ENCODE results near the gene MYD88. TPM values are rescaled to one million over a fixed set of nuclear protein-coding genes. Genes with fewer than 3 reads are reported as not detected.

Gene MYD88
- total RNA-seq (2011; cell fraction: chromatin; rRNA removed; ENCODE audit: low replicate concordance) = 14.4 and 29.3 TPM in 2 replicates
- 19.7 and 21.7 TPM in 2 replicates for total RNA-seq (2011; cell fraction: nucleolus; rRNA removed)
- 17.0 and 17.3 TPM in 2 replicates for total RNA-seq (2011; cell fraction: nucleoplasm; rRNA removed)
- total RNA-seq (2014; rRNA removed) (13.3 and 25.3 TPM in 2 replicates), total RNA-seq (2014; rRNA removed; fragmentation: Illumina TruSeq; extraction: Trizol) (3.2 and 3.3 TPM in 2 replicates), total RNA-seq (2015; rRNA removed; fragmentation: Illumina TruSeq; extraction: Trizol) (4.1 and 5.0 TPM in 2 replicates), total RNA-seq (2021) (33.0 and 33.1 TPM in 2 replicates), polyA plus RNA-seq (2011; rRNA removed) (37.6 and 37.8 TPM in 2 replicates), polyA plus RNA-seq (2014; fragmentation: Illumina TruSeq; extraction: Trizol) (39.2 and 47.3 TPM in 2 replicates), polyA plus RNA-seq (2014; fragmentation: Nextera tagmentation; extraction: Ambion mirVana) (10 to 100 TPM; 19.5 to 37.7 TPM), polyA plus RNA-seq (2014; rRNA removed) (27.6 and 37.7 TPM in 2 replicates), polyA minus RNA-seq (2011; rRNA and poly(A)+ RNA removed) (29.7 and 37.4 TPM in 2 replicates), Bru-seq, nascent RNA (percentile 83 among the genes with signal in this experiment), BruChase-seq, experiment 1, labeled RNA remaining after a 2-hour chase (percentile 76 among the genes with signal in this experiment), BruChase-seq, experiment 2, labeled RNA remaining after a 6-hour chase (percentile 82 among the genes with signal in this experiment)
- 45.5 and 50.8 TPM in 2 replicates for polyA plus RNA-seq (2011; cell fraction: cytosol; rRNA removed)
- polyA plus RNA-seq (2011; cell fraction: nucleus; rRNA removed) = 61.3 and 86.0 TPM in 2 replicates
- polyA plus RNA-seq (2012) = 32.0 and 43.5 TPM in 2 replicates
- polyA minus RNA-seq (2011; cell fraction: cytosol; rRNA and poly(A)+ RNA removed) = 21.7 and 26.8 TPM in 2 replicates
- 24.2 and 32.2 TPM in 2 replicates for polyA minus RNA-seq (2011; cell fraction: nucleus; rRNA and poly(A)+ RNA removed)
- long read RNA-seq, experiment 1, transcript MYD88-201 (5 exons, 2,850 nt) = major isoform, 103 of 145 reads
- long read RNA-seq, experiment 1, partial matches to known transcripts = 0 of 145 reads
- long read RNA-seq, experiment 1, other reads (novel, unspliced or antisense) = 32 of 145 reads
- long read RNA-seq, experiment 2, transcript MYD88-201 (5 exons, 2,850 nt) = major isoform, 23 of 45 reads
- long read RNA-seq, experiment 2, partial matches to known transcripts = 0 of 45 reads
- long read RNA-seq, experiment 2, other reads (novel, unspliced or antisense) = 15 of 45 reads
- long read RNA-seq, experiment 3, transcript MYD88-201 (5 exons, 2,850 nt) = major isoform, 26 of 35 reads
- long read RNA-seq, experiment 3, partial matches to known transcripts = 0 of 35 reads
- long read RNA-seq, experiment 3, other reads (novel, unspliced or antisense) = 9 of 35 reads

- H2AFZ ChIP-seq (ENCODE audit: low read depth, low read length) = peak within 1 kb of the TSS; percentile 99
- peak within 1 kb of the TSS; percentile 98 for H3K4me2 ChIP-seq (ENCODE audit: insufficient read depth, low read length)
- peaks cover 19 to 36% of the 10 kb centered on the region in 2 experiments; a peak in 4 of 5 replicates for H3K4me1 ChIP-seq (replicated peaks in 1 of 2; ENCODE audit: control insufficient read depth in 2 of 2, insufficient read depth in 2 of 2, low read length in 2 of 2)
- CTCF ChIA-PET (ENCODE audit: low intra/inter-chr PET ratio) = interaction anchor here (0.6 kb wide), 1 partner anchor 103 kb away, joined by 3 read pairs; no protein-coding TSS in a partner anchor
- in situ Hi-C loops (cut with MboI) = loop anchor here (10.0 kb wide), 2 partner anchors 206 to 336 kb away; partner anchors contain the start of gene XYLB
- FAIRE-seq (no peak), ATAC-seq (peak; percentile 72), DNase-seq (ENCODE audit: extremely low read depth in 1 of 4, low spot score in 3 of 4) (peak; percentile 73 to 87 (median 80))
- WGBS (ENCODE audit: insufficient coverage, low coverage, missing lambda C conversion rate) = 2% methylated on average over 64 of the region's 65 CpGs
- H3K27ac ChIP-seq (ENCODE audit: extremely low read depth, low read depth, low read length) = peak within 1 kb of the TSS; percentile 83
- intact Hi-C loops (cut with micrococcal nuclease) = loop anchor here (5.0 to 10.0 kb wide), 5 partner anchors 86 to 516 kb away; partner anchors contain the start of gene XYLB
- H3K9me3 ChIP-seq (replicated peaks; ENCODE audit: control insufficient read depth, insufficient read depth, low read depth, low read length) = no peaks in the 10 kb centered on the region
- no peaks in the 10 kb centered on the region for H3K9me1 ChIP-seq (ENCODE audit: control insufficient read depth, insufficient read depth, low read length)
- POLR2A ChIA-PET = interaction anchor here (0.7 to 5.0 kb wide), 4 partner anchors 9 to 492 kb away, joined by 3 to 55 read pairs (median 4); partner anchors contain the start of gene OXSR1
- H3K4me3 ChIP-seq = peak within 1 kb of the TSS; percentile 90
- peak within 1 kb of the TSS; percentile 79 to 97 for H3K9ac ChIP-seq (ENCODE audit: insufficient read depth in 1 of 2, low read depth in 2 of 2, low read length in 2 of 2)
- no peaks in the 10 kb centered on the region for H4K20me1 ChIP-seq (replicated peaks; ENCODE audit: control insufficient read depth, insufficient read depth, low read length)
- no peaks in the 10 kb centered on the region; a peak in 1 of 5 replicates for H3K27me3 ChIP-seq (ENCODE audit: control insufficient read depth in 2 of 2, insufficient read depth in 2 of 2, low read length in 2 of 2)
- peaks cover 47% of the 10 kb centered on the region for H3K36me3 ChIP-seq (ENCODE audit: control insufficient read depth, insufficient read depth, low read length)
- H3K79me2 ChIP-seq (ENCODE audit: control insufficient read depth, insufficient read depth, low read length) = peaks cover 43% of the 10 kb centered on the region
- BruUV-seq (replicated peaks) = no TSS peak
- no peak for TF ChIP-seq PRMT5 (CRISPR knock-in tag; IDR thresholded peaks at IDR 0.05)
- TF ChIP-seq ZNF584 (CRISPR knock-in tag; IDR thresholded peaks at IDR 0.05; ENCODE audit: low read depth) = no peak
- no peak for TF ChIP-seq ARID3A (IDR thresholded peaks at IDR 0.05; ENCODE audit: borderline replicate concordance, low read depth, low read length)
- TF ChIP-seq ETV1 (tag; conservative IDR thresholded peaks at IDR 0.05; ENCODE audit: low read depth) = peak; percentile 37; the same call in 1 of the 2 replicates
- no peak for TF ChIP-seq RREB1 (CRISPR knock-in tag; IDR thresholded peaks at IDR 0.05)
- TF ChIP-seq CSDE1 (IDR thresholded peaks at IDR 0.05) = no peak
These were observed at the start of gene MYD88 for GRCh38 chr3:38138349-38139190. Gene MYD88, plus strand, starts transcription at chr3:38138661. Its CDS starts 40 bp downstream, at chr3:38138701.
